H1 (cell line): Measurements from ENCODE around the gene SVIL. TPM values are rescaled to one million over a fixed set of nuclear protein-coding genes. Genes with fewer than 3 reads are reported as not detected.

Experiments used
- CTCF ChIA-PET: fragments of 300-600 bp; sonication (Branson Sonifier 250); formaldehyde crosslinking; loops from one replicate; lab custom pipeline; 2021; ENCODE audit not compliant: partially characterized antibody; lab: Charles Lee
- POLR2A ChIA-PET: fragments of 300-600 bp; sonication (Branson Sonifier 250); formaldehyde crosslinking; loops from one replicate; lab custom pipeline; 2021; ENCODE audit warnings: inconsistent platforms; ENCODE audit not compliant: partially characterized antibody; lab: Charles Lee
- DNase-seq, 2 experiments: peaks; one replicate each; pipeline versions ENCODE4 v3.0.0 to v3.0.0-alpha.2; 2010 to 2022; ENCODE audit warnings: low spot score in 2 of 2, low read depth in 1 of 2, mixed read lengths in 1 of 2
- FAIRE-seq: peaks from 2 replicates; lab custom pipeline; 2011; peaks lifted over from hg19 to GRCh38; lab: Jason Lieb, UNC
- H2AFZ ChIP-seq: 2 replicates; pipeline ENCODE4 v1.8.1; 2012; ENCODE audit warnings: low read length, inconsistent platforms
- H2AK5ac ChIP-seq: 2 replicates; pipeline ENCODE4 v1.6.1; 2013; ENCODE audit warnings: low read depth, low read length
- H2BK120ac ChIP-seq: replicated peaks from 2 replicates; pipeline ENCODE3; 2013; ENCODE audit warnings: low read depth, low read length, inconsistent platforms
- H2BK12ac ChIP-seq: 2 replicates; pipeline ENCODE4 v1.6.1; 2013; ENCODE audit warnings: low read depth, low read length
- H2BK15ac ChIP-seq: 2 replicates; pipeline ENCODE4 v1.6.1; 2013; ENCODE audit warnings: low read length
- H2BK20ac ChIP-seq: 2 replicates; pipeline ENCODE4 v1.6.1; 2013; ENCODE audit warnings: low read length
- H2BK5ac ChIP-seq: 2 replicates; pipeline ENCODE4 v1.6.1; 2013; ENCODE audit warnings: low read depth, low read length
- H3K14ac ChIP-seq: 2 replicates; pipeline ENCODE4 v1.6.1; 2013; ENCODE audit warnings: inconsistent platforms; ENCODE audit not compliant: insufficient read length
- H3K18ac ChIP-seq: 2 replicates; pipeline ENCODE4 v1.6.1; 2013; ENCODE audit warnings: low read length; ENCODE audit errors: extremely low read depth
- H3K23ac ChIP-seq: 2 replicates; pipeline ENCODE4 v1.6.1; 2013; ENCODE audit warnings: inconsistent platforms; ENCODE audit not compliant: insufficient read length
- H3K23me2 ChIP-seq: 2 replicates; pipeline ENCODE4 v1.6.1; 2013; ENCODE audit warnings: low read depth, low read length
- H3K27ac ChIP-seq: 2 replicates; pipeline ENCODE4 v1.6.1; 2011; ENCODE audit warnings: low read depth, low read length, inconsistent platforms
- H3K27me3 ChIP-seq, 4 experiments: replicated peaks in 1 of 4; 1 replicate in 1 of 4; 2 replicates in 3 of 4; pipeline versions ENCODE4 v1.6.1 to v1.8.1; 2011 to 2013; ENCODE audit warnings: low read length in 3 of 4, mild to moderate bottlenecking in 3 of 4, inconsistent platforms in 2 of 4, mixed read lengths in 2 of 4, moderate library complexity in 1 of 4; ENCODE audit not compliant: control insufficient read depth in 3 of 4, insufficient read depth in 3 of 4; ENCODE audit errors: extremely low read depth in 1 of 4
- H3K36me3 ChIP-seq, 4 experiments: 2 replicates each; pipeline versions ENCODE4 v1.6.1 to v1.8.1; 2011 to 2013; ENCODE audit warnings: mild to moderate bottlenecking in 4 of 4, low read length in 3 of 4, moderate library complexity in 2 of 4, control low read depth in 1 of 4, inconsistent platforms in 1 of 4; ENCODE audit not compliant: insufficient read depth in 4 of 4, control insufficient read depth in 2 of 4
- H3K4ac ChIP-seq: replicated peaks from 2 replicates; pipeline ENCODE3; 2013; ENCODE audit warnings: low read length, low read depth, mixed read lengths, inconsistent platforms; ENCODE audit not compliant: insufficient read length
- H3K4me1 ChIP-seq, 4 experiments: replicated peaks in 1 of 4; 1 replicate in 1 of 4; 2 replicates in 3 of 4; pipeline versions ENCODE4 v1.6.1 to v1.8.1; 2011 to 2013; ENCODE audit warnings: low read length in 3 of 4, inconsistent platforms in 2 of 4, mixed read lengths in 1 of 4; ENCODE audit not compliant: insufficient read depth in 4 of 4, control insufficient read depth in 3 of 4
- H3K4me2 ChIP-seq, 2 experiments: 2 replicates each; pipeline versions ENCODE4 v1.6.1 to v1.8.1; 2011 to 2013; ENCODE audit warnings: low read depth in 2 of 2, low read length in 2 of 2, control low read depth in 1 of 2, inconsistent platforms in 1 of 2, mild to moderate bottlenecking in 1 of 2; ENCODE audit not compliant: insufficient read depth in 1 of 2
- H3K4me3 ChIP-seq, 4 experiments: fragments of 200-600, 300-600 bp in 1 of 4; sonication (generic), shearing (Covaris generic), sonication (Bioruptor Twin) in 1 of 4; 2 replicates each; pipeline versions ENCODE4 v1.5.1 to v1.8.1; 2011 to 2016; ENCODE audit warnings: low read length in 4 of 4, low read depth in 3 of 4, control low read depth in 2 of 4, inconsistent platforms in 2 of 4, mild to moderate bottlenecking in 2 of 4, mixed read lengths in 1 of 4, moderate library complexity in 1 of 4; ENCODE audit not compliant: insufficient read depth in 2 of 4; ENCODE audit errors: extremely low read depth in 1 of 4
- H3K56ac ChIP-seq: replicated peaks from 2 replicates; pipeline ENCODE3; 2013; ENCODE audit warnings: low read depth, mild to moderate bottlenecking, mixed read lengths, low read length, inconsistent platforms; ENCODE audit not compliant: insufficient read length
- H3K79me1 ChIP-seq: 2 replicates; pipeline ENCODE4 v1.6.1; 2013; ENCODE audit warnings: low read depth, low read length, control low read depth
- H3K79me2 ChIP-seq, 2 experiments: 2 replicates each; pipeline versions ENCODE4 v1.6.1 to v1.8.1; 2012 to 2013; ENCODE audit warnings: low read length in 2 of 2, mild to moderate bottlenecking in 2 of 2, inconsistent platforms in 1 of 2; ENCODE audit not compliant: insufficient read depth in 2 of 2, control insufficient read depth in 1 of 2
- H3K9ac ChIP-seq, 4 experiments: replicated peaks in 1 of 4; 1 replicate in 1 of 4; 2 replicates in 3 of 4; pipeline versions ENCODE4 v1.6.1 to v1.8.1; 2011 to 2013; ENCODE audit warnings: low read depth in 3 of 4, low read length in 3 of 4, control low read depth in 2 of 4, mild to moderate bottlenecking in 2 of 4, moderate library complexity in 2 of 4, inconsistent platforms in 1 of 4; ENCODE audit errors: extremely low read depth in 1 of 4
- H3K9me3 ChIP-seq, 2 experiments: 2 replicates each; pipeline versions ENCODE4 v1.6.1 to v1.8.1; 2012 to 2013; ENCODE audit warnings: mild to moderate bottlenecking in 2 of 2, moderate library complexity in 2 of 2, control low read depth in 1 of 2, inconsistent platforms in 1 of 2, low read depth in 1 of 2, low read length in 1 of 2, mixed read lengths in 1 of 2; ENCODE audit not compliant: insufficient read depth in 2 of 2
- H4K20me1 ChIP-seq, 2 experiments: replicated peaks in 1 of 2; 2 replicates each; pipeline versions ENCODE3 to v1.8.1; 2011 to 2013; ENCODE audit warnings: inconsistent platforms in 2 of 2, low read length in 2 of 2, mild to moderate bottlenecking in 1 of 2; ENCODE audit not compliant: insufficient read depth in 2 of 2, control insufficient read depth in 1 of 2
- H4K5ac ChIP-seq: 2 replicates; pipeline ENCODE4 v1.6.1; 2013; ENCODE audit warnings: low read length, low read depth, mixed read lengths, inconsistent platforms; ENCODE audit not compliant: insufficient read length
- H4K8ac ChIP-seq: 2 replicates; pipeline ENCODE4 v1.8.0; 2013; ENCODE audit warnings: mild to moderate bottlenecking, moderate library complexity, low read length, inconsistent platforms; ENCODE audit not compliant: insufficient read depth; ENCODE audit errors: extremely low read depth
- H4K91ac ChIP-seq: replicated peaks from 2 replicates; pipeline ENCODE3; 2013; ENCODE audit warnings: low read length, mixed read lengths, inconsistent platforms; ENCODE audit not compliant: insufficient read length
- ASH2L ChIP-seq: fragments of 200-600, 300-600 bp; sonication (generic); IDR thresholded peaks from one replicate; pipeline ENCODE4 v1.7.1; 2017; ENCODE audit warnings: low read length
- CBX5 ChIP-seq: fragments of 300-800, 300-1000 bp; sonication (generic); IDR thresholded peaks from 2 replicates; pipeline ENCODE4 v1.7.1; 2016; ENCODE audit warnings: antibody characterized with exemption, low read length, low read depth
- EP300 ChIP-seq, 2 experiments: IDR thresholded peaks; 1 replicate in 1 of 2; 2 replicates in 1 of 2; pipeline ENCODE4 v1.6.1; 2011 to 2012; ENCODE audit warnings: low read depth in 2 of 2, low read length in 2 of 2, mild to moderate bottlenecking in 2 of 2, borderline replicate concordance in 1 of 2, inconsistent platforms in 1 of 2, moderate library complexity in 1 of 2
- RNF2 ChIP-seq: fragments of 200-900, 300-1000 bp; sonication (generic); IDR thresholded peaks from 2 replicates; pipeline ENCODE4 v1.7.1; 2016; ENCODE audit warnings: borderline replicate concordance, low read depth, mild to moderate bottlenecking, antibody characterized with exemption, low read length; ENCODE audit not compliant: poor library complexity, severe bottlenecking; ENCODE audit errors: missing control alignments
- WGBS, 2 experiments: shearing (Covaris generic) in 1 of 2; methylation state at CpG; one replicate each; pipeline versions ENCODE4 v1.1.6 to v1.1.7; 2013 to 2015; ENCODE audit warnings: low lambda C conversion rate in 2 of 2, mixed read lengths in 2 of 2, inconsistent platforms in 1 of 2, low coverage in 1 of 2, missing lambda C conversion rate in 1 of 2; ENCODE audit not compliant: insufficient replicate concordance in 2 of 2, insufficient coverage in 1 of 2, insufficient read length in 1 of 2; ENCODE audit errors: extremely low coverage in 1 of 2, missing lambda C conversion rate in 1 of 2; 5-methylcytosine and 5-hydroxymethylcytosine counted together
- polyA plus RNA-seq, 7 experiments: library from polyadenylated mRNA; depleted of rRNA in 3 of 7; stranded (reverse) in 5 of 7; unstranded in 2 of 7; fragments of >200 nt in 5 of 7; fragments of 200-250 nt in 2 of 7; gene quantifications; 1 replicate in 5 of 7; 2 replicates in 1 of 7; 4 replicates in 1 of 7; pipeline versions ENCODE4 v1.2.1 to v1.2.3, GENCODE V29; 2011 to 2013; ENCODE audit warnings: missing spikeins in 2 of 7, mixed read lengths in 2 of 7
- total RNA-seq: library from RNA; stranded (reverse); fragmentation: NEBNext Ultra II Directional; extraction: Animal tissue kit (Norgen Biotek cat#: 25700); gene quantifications from 2 replicates; pipeline ENCODE4 v1.2.1, GENCODE V29; 2021

SVIL gene
- total and polyA plus RNA-seq, 2 of the 8 experiments (the other 6 are each of a cell fraction or from before 2014, with no cell fraction given): 4.7 to 15.4 TPM

DNA sequence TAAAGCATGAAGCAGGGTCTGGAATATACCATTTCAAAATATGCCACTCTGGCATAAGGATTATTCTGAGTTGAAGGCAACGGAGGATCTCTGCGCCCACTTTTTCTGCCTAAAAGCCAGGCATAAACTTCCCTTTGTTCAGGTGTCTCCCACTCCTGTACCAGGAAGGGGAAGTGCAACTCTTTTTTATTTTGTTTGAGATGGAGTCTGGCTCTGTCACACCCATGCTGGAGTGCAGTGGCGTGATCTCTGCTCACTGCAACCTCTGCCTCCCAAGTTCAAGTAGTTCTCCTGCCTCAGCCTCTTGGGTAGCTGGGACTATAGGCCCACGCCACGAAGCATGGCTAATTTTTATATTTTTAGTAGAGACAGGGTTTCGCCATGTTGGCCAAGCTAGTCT is 18.2 kb downstream of the SVIL start:
- no peak for FAIRE-seq
- no peaks in the 10 kb centered on the region for H4K20me1 ChIP-seq
- no peak overlapping the region for H3K4ac ChIP-seq
- H4K5ac ChIP-seq: no peak overlapping the region
- no peak overlapping the region for H3K27ac ChIP-seq
- H2BK120ac ChIP-seq: no peak overlapping the region
- no peak overlapping the region for H2BK5ac ChIP-seq
- H3K9ac ChIP-seq: no peak overlapping the region
- H3K14ac ChIP-seq: no peak overlapping the region
- DNase-seq: no peak
- H3K56ac ChIP-seq: no peak overlapping the region
- H3K4me2 ChIP-seq: no peak overlapping the region
- H2BK15ac ChIP-seq: no peak overlapping the region
- no peaks in the 10 kb centered on the region for H3K79me1 ChIP-seq
- H2BK12ac ChIP-seq: no peak overlapping the region
- H3K4me1 ChIP-seq: peaks cover 3 to 11% (median 10%) of the 10 kb centered on the region in 4 experiments
- WGBS, 2 experiments: 100% methylated on average over 6 of the region's 6 CpGs; no CpG with 5 or more reads in 1 of the 2 experiments
- H3K18ac ChIP-seq: no peak overlapping the region
- H2AK5ac ChIP-seq: no peak overlapping the region
- H3K23me2 ChIP-seq: no peaks in the 10 kb centered on the region
- ChIA-PET POLR2A (no interaction called here), CTCF (no interaction called here)
- H4K8ac ChIP-seq: no peak overlapping the region
- H3K27me3 ChIP-seq: no peaks in the 10 kb centered on the region
- no peak overlapping the region for H2BK20ac ChIP-seq
- peaks cover 0 to 9% of the 10 kb centered on the region in 2 experiments; a peak in 2 of 4 replicates for H3K79me2 ChIP-seq
- no peak overlapping the region for H4K91ac ChIP-seq
- no peaks in the 10 kb centered on the region for H3K9me3 ChIP-seq
- H3K23ac ChIP-seq: no peak overlapping the region
- no peak overlapping the region for H2AFZ ChIP-seq
- H3K4me3 ChIP-seq: no peak overlapping the region
- H3K36me3 ChIP-seq: no peaks in the 10 kb centered on the region
- TF ChIP-seq RNF2 (no peak), EP300 (IDR thresholded peaks at IDR 0.05; ENCODE audit: borderline replicate concordance in 1 of 2, low read depth in 2 of 2, low read length in 2 of 2) (no peak), CBX5 (no peak), ASH2L (no peak)
